Activated CD4-positive, alpha-beta T cell treated with anti-CD3 and anti-CD28 coated beads, Interleukin-2, amount 50 U/mL, for 1 hour (primary cell): ENCODE data around the gene SCYL1.

Source experiments
- DNase-seq: peaks from one replicate; pipeline ENCODE4 v3.0.0-alpha.2; 2020

SCYL1 gene

DNA sequence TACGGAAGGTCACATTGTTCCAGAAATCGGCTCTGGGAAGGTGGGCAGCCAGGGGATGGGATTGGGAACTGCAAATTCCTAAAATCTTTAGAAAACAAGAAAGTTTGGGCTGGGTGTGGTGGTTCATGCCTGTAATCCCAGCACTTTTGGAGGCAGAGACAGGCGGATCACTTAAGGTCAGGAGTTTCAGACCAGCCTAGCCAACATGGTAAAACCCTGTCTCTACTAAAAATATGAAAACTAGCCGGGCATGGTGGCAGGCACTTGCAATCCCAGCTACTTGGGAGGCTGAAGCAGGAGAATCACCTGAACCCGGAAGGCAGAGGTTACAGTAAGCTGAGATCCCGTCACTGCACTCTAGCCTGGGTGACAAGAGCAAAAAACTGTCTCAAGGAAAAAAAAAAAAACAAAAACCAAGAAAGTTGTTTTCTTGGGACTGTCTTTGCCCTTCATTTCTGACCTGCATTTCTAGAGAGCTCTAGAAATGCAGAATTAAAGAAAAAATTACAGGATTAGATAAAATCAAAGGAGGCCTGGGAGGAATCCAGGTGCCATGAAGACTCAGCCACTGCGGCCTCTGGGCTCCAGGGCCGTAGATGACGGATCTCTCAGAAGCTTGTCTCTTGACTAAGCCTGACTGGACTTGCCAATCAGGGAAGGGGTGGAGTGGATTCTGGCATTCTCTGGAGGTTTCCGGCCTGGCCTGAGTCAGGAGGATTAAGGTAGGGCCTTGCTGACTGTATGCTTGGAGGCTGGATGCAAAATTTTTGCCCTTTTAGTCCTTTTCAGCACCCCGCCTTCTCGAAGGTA, 31.3 kb upstream of the SCYL1 start:
- no peak for DNase-seq

DNA sequence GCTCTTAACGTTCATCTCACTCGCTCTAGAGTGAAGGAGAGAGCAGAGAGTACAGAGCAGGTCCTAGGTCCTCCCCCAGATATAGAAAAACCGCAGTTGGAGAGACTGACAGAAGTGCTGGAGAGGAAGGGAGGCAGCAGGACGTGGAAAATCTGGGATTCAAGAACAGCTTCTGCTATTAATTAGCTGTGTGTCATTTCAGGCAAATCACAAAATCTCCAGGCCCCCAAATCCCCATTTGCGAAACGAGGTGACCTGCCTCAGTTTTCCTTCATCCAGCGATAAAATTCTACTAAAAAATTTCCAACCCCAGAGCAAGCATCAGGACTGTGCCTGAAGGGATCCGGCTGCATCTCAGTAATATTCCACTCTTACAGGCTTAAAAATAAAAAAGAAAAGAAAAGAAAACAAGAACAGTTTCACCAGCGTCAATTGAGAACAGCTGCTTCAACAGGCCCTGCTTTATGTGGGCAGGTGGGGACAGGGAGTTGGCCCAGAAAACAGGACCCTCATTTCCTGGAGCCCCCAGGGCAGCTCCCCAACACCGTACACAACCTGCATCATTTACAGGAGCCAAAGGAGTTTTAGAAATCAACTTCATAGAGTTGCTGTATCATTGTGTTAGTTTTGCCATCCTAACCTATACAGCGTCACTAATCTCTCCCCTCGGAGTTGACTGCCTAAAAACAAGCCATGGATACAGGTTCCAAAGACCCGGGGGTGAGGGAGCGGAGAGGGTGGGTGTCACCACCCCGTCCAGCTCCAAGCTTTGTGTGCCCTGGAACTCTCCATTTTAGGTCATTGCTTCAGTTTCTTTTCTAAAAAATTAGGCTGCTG, 28.4 kb upstream of the SCYL1 start:
- DNase-seq = no peak

DNA sequence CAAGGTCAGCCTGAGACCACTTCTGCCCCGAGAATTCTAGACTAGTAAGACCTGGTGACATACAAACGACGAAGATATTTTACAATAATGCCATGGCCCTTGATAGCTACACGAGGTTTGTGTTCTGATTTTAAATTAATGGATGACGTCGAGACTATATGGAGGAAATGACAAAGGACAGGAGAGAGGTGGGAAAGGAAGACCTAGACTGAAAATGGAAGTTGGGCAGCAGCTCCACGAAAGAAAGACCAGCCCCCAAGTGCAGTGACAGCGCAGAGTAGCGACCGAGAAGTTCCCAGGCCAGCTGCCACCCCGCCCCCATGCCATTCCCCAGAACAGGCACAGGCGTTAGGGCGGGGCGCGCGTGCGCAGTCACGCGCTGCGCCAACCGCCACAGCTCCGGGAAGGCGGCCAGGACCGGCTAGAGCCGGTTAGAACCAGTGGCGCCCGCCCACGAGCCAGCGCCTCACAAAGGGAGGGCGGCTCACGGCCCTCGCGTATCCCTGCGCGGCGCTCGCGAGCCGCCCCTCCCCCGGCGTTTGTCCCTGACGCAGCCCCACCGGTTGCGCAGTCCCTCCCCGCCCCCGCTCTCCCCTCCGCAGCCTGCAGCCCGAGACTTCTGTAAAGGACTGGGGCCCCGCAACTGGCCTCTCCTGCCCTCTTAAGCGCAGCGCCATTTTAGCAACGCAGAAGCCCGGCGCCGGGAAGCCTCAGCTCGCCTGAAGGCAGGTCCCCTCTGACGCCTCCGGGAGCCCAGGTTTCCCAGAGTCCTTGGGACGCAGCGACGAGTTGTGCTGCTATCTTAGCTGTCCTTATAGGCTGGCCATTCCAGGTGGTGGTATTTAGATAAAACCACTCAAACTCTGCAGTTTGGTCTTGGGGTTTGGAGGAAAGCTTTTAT, 27.5 kb upstream of the SCYL1 start:
- DNase-seq = peak; percentile 98

DNA sequence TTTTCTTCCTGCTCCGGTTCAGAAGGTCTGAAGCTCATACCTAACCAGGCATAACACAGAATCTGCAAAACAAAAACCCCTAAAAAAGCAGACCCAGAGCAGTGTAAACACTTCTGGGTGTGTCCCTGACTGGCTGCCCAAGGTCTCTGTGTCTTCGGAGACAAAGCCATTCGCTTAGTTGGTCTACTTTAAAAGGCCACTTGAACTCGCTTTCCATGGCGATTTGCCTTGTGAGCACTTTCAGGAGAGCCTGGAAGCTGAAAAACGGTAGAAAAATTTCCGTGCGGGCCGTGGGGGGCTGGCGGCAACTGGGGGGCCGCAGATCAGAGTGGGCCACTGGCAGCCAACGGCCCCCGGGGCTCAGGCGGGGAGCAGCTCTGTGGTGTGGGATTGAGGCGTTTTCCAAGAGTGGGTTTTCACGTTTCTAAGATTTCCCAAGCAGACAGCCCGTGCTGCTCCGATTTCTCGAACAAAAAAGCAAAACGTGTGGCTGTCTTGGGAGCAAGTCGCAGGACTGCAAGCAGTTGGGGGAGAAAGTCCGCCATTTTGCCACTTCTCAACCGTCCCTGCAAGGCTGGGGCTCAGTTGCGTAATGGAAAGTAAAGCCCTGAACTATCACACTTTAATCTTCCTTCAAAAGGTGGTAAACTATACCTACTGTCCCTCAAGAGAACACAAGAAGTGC, 26.7 kb upstream of the SCYL1 start:
- DNase-seq = peak; percentile 65

DNA sequence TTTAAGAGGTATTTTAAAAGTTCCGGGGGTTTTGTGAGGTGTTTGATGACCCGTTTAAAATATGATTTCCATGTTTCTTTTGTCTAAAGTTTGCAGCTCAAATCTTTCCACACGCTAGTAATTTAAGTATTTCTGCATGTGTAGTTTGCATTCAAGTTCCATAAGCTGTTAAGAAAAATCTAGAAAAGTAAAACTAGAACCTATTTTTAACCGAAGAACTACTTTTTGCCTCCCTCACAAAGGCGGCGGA, 26.2 kb upstream of the SCYL1 start:
- DNase-seq = no peak

DNA sequence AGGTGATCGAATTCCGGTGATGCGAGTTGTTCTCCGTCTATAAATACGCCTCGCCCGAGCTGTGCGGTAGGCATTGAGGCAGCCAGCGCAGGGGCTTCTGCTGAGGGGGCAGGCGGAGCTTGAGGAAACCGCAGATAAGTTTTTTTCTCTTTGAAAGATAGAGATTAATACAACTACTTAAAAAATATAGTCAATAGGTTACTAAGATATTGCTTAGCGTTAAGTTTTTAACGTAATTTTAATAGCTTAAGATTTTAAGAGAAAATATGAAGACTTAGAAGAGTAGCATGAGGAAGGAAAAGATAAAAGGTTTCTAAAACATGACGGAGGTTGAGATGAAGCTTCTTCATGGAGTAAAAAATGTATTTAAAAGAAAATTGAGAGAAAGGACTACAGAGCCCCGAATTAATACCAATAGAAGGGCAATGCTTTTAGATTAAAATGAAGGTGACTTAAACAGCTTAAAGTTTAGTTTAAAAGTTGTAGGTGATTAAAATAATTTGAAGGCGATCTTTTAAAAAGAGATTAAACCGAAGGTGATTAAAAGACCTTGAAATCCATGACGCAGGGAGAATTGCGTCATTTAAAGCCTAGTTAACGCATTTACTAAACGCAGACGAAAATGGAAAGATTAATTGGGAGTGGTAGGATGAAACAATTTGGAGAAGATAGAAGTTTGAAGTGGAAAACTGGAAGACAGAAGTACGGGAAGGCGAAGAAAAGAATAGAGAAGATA, 25.7 kb upstream of the SCYL1 start, which contains the start of gene MALAT1:
Gene MALAT1 (plus strand): TSS at position 69 of the 736 bp plus-strand sequence.
- DNase-seq = peak; percentile 92

DNA sequence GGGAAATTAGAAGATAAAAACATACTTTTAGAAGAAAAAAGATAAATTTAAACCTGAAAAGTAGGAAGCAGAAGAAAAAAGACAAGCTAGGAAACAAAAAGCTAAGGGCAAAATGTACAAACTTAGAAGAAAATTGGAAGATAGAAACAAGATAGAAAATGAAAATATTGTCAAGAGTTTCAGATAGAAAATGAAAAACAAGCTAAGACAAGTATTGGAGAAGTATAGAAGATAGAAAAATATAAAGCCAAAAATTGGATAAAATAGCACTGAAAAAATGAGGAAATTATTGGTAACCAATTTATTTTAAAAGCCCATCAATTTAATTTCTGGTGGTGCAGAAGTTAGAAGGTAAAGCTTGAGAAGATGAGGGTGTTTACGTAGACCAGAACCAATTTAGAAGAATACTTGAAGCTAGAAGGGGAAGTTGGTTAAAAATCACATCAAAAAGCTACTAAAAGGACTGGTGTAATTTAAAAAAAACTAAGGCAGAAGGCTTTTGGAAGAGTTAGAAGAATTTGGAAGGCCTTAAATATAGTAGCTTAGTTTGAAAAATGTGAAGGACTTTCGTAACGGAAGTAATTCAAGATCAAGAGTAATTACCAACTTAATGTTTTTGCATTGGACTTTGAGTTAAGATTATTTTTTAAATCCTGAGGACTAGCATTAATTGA, 25.0 kb upstream of the SCYL1 start:
- DNase-seq = no peak

DNA sequence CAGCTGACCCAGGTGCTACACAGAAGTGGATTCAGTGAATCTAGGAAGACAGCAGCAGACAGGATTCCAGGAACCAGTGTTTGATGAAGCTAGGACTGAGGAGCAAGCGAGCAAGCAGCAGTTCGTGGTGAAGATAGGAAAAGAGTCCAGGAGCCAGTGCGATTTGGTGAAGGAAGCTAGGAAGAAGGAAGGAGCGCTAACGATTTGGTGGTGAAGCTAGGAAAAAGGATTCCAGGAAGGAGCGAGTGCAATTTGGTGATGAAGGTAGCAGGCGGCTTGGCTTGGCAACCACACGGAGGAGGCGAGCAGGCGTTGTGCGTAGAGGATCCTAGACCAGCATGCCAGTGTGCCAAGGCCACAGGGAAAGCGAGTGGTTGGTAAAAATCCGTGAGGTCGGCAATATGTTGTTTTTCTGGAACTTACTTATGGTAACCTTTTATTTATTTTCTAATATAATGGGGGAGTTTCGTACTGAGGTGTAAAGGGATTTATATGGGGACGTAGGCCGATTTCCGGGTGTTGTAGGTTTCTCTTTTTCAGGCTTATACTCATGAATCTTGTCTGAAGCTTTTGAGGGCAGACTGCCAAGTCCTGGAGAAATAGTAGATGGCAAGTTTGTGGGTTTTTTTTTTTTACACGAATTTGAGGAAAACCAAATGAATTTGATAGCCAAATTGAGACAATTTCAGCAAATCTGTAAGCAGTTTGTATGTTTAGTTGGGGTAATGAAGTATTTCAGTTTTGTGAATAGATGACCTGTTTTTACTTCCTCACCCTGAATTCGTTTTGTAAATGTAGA, 24.3 kb upstream of the SCYL1 start:
- DNase-seq = peak; percentile 48

DNA sequence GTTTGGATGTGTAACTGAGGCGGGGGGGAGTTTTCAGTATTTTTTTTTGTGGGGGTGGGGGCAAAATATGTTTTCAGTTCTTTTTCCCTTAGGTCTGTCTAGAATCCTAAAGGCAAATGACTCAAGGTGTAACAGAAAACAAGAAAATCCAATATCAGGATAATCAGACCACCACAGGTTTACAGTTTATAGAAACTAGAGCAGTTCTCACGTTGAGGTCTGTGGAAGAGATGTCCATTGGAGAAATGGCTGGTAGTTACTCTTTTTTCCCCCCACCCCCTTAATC, 23.8 kb upstream of the SCYL1 start:
- DNase-seq = no peak

DNA sequence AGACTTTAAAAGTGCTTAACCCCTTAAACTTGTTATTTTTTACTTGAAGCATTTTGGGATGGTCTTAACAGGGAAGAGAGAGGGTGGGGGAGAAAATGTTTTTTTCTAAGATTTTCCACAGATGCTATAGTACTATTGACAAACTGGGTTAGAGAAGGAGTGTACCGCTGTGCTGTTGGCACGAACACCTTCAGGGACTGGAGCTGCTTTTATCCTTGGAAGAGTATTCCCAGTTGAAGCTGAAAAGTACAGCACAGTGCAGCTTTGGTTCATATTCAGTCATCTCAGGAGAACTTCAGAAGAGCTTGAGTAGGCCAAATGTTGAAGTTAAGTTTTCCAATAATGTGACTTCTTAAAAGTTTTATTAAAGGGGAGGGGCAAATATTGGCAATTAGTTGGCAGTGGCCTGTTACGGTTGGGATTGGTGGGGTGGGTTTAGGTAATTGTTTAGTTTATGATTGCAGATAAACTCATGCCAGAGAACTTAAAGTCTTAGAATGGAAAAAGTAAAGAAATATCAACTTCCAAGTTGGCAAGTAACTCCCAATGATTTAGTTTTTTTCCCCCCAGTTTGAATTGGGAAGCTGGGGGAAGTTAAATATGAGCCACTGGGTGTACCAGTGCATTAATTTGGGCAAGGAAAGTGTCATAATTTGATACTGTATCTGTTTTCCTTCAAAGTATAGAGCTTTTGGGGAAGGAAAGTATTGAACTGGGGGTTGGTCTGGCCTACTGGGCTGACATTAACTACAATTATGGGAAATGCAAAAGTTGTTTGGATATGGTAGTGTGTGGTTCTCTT, 23.2 kb upstream of the SCYL1 start:
- no peak for DNase-seq

DNA sequence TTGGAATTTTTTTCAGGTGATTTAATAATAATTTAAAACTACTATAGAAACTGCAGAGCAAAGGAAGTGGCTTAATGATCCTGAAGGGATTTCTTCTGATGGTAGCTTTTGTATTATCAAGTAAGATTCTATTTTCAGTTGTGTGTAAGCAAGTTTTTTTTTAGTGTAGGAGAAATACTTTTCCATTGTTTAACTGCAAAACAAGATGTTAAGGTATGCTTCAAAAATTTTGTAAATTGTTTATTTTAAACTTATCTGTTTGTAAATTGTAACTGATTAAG, 22.7 kb upstream of the SCYL1 start:
- no peak for DNase-seq

DNA sequence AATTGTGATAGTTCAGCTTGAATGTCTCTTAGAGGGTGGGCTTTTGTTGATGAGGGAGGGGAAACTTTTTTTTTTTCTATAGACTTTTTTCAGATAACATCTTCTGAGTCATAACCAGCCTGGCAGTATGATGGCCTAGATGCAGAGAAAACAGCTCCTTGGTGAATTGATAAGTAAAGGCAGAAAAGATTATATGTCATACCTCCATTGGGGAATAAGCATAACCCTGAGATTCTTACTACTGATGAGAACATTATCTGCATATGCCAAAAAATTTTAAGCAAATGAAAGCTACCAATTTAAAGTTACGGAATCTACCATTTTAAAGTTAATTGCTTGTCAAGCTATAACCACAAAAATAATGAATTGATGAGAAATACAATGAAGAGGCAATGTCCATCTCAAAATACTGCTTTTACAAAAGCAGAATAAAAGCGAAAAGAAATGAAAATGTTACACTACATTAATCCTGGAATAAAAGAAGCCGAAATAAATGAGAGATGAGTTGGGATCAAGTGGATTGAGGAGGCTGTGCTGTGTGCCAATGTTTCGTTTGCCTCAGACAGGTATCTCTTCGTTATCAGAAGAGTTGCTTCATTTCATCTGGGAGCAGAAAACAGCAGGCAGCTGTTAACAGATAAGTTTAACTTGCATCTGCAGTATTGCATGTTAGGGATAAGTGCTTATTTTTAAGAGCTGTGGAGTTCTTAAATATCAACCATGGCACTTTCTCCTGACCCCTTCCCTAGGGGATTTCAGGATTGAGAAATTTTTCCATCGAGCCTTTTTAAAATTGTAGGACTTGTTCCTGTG, 22.1 kb upstream of the SCYL1 start:
- DNase-seq = no peak

DNA sequence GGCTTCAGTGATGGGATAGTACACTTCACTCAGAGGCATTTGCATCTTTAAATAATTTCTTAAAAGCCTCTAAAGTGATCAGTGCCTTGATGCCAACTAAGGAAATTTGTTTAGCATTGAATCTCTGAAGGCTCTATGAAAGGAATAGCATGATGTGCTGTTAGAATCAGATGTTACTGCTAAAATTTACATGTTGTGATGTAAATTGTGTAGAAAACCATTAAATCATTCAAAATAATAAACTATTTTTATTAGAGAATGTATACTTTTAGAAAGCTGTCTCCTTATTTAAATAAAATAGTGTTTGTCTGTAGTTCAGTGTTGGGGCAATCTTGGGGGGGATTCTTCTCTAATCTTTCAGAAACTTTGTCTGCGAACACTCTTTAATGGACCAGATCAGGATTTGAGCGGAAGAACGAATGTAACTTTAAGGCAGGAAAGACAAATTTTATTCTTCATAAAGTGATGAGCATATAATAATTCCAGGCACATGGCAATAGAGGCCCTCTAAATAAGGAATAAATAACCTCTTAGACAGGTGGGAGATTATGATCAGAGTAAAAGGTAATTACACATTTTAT, 21.4 kb upstream of the SCYL1 start:
- DNase-seq = no peak

DNA sequence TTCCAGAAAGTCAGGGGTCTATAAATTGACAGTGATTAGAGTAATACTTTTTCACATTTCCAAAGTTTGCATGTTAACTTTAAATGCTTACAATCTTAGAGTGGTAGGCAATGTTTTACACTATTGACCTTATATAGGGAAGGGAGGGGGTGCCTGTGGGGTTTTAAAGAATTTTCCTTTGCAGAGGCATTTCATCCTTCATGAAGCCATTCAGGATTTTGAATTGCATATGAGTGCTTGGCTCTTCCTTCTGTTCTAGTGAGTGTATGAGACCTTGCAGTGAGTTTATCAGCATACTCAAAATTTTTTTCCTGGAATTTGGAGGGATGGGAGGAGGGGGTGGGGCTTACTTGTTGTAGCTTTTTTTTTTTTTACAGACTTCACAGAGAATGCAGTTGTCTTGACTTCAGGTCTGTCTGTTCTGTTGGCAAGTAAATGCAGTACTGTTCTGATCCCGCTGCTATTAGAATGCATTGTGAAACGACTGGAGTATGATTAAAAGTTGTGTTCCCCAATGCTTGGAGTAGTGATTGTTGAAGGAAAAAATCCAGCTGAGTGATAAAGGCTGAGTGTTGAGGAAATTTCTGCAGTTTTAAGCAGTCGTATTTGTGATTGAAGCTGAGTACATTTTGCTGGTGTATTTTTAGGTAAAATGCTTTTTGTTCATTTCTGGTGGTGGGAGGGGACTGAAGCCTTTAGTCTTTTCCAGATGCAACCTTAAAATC, 20.8 kb upstream of the SCYL1 start:
- no peak for DNase-seq

DNA sequence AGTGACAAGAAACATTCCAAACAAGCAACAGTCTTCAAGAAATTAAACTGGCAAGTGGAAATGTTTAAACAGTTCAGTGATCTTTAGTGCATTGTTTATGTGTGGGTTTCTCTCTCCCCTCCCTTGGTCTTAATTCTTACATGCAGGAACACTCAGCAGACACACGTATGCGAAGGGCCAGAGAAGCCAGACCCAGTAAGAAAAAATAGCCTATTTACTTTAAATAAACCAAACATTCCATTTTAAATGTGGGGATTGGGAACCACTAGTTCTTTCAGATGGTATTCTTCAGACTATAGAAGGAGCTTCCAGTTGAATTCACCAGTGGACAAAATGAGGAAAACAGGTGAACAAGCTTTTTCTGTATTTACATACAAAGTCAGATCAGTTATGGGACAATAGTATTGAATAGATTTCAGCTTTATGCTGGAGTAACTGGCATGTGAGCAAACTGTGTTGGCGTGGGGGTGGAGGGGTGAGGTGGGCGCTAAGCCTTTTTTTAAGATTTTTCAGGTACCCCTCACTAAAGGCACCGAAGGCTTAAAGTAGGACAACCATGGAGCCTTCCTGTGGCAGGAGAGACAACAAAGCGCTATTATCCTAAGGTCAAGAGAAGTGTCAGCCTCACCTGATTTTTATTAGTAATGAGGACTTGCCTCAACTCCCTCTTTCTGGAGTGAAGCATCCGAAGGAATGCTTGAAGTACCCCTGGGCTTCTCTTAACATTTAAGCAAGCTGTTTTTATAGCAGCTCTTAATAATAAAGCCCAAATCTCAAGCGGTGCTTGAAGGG, 20.0 kb upstream of the SCYL1 start:
- DNase-seq = no peak

DNA sequence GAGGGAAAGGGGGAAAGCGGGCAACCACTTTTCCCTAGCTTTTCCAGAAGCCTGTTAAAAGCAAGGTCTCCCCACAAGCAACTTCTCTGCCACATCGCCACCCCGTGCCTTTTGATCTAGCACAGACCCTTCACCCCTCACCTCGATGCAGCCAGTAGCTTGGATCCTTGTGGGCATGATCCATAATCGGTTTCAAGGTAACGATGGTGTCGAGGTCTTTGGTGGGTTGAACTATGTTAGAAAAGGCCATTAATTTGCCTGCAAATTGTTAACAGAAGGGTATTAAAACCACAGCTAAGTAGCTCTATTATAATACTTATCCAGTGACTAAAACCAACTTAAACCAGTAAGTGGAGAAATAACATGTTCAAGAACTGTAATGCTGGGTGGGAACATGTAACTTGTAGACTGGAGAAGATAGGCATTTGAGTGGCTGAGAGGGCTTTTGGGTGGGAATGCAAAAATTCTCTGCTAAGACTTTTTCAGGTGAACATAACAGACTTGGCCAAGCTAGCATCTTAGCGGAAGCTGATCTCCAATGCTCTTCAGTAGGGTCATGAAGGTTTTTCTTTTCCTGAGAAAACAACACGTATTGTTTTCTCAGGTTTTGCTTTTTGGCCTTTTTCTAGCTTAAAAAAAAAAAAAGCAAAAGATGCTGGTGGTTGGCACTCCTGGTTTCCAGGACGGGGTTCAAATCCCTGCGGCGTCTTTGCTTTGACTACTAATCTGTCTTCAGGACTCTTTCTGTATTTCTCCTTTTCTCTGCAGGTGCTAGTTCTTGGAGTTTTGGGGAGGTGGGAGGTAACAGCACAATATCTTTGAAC, 19.2 kb upstream of the SCYL1 start:
- no peak for DNase-seq
